DMS153 (cell line): ENCODE data around the gene SMS.
"Not testable (repeated sequence)": the region's sequence is repeated elsewhere in the genome, so short reads cannot be mapped to it uniquely, and the experiment has no call there.

ENCODE experiments used
- DNase-seq: peaks from one replicate; lab custom pipeline; 2025; lab: John Stamatoyannopoulos, UW

The SMS gene

DNA sequence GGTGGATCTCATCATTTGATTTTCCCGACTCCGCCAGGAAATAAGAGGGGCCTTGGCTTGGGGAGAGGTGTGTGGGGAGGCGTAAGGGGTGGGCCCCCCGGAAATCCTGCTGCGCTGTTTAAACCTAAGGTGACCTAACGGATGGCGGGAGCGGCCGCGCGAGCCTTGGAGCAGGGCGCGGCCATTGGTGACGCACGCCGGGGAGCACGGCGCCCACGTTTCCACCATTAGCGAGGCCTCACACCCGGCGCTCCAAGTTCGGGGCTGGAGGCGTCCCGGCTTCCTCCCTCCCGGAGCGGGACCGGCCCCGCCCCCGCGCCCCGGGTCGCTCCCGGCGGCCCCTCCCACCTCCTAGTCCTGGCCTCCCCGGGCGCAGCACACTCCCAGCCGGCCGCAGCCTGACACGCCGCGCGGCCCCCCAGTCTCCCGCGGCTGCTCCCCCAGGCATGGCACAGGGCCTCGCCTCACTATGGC lies at the start of gene SMS:
Gene SMS, plus strand, starts transcription at position 354 of the 474 bp plus-strand sequence. Its CDS starts 116 bp downstream, at position 470.
- peak; percentile 60 for DNase-seq

- DNase-seq: peak; percentile 55
Measured at GRCh38 chrX:21905313-21905712, 35.2 kb upstream of the SMS start.

- DNase-seq: no peak
Measured at GRCh38 chrX:21905953-21906352, 34.6 kb upstream of the SMS start.

DNA sequence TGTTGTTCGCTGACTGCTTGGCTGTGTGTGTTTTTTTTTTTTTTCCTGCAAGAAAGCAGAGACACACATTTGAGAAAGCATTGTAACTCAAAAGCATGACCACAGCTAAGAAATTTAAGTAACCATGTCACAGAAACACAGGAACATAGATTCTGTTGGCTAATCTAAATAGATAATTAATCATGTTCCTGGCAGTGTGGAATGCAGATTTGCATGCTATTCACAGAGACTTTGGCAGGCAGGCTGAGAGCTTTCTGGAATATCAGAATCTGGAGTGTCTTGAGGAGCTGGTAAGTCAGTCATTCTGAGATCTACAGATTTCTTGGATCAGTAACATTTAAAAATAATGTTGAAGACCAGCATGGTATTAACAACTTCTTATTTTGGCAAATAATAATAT lies 33.2 kb upstream of the SMS start:
- DNase-seq: no peak

DNA sequence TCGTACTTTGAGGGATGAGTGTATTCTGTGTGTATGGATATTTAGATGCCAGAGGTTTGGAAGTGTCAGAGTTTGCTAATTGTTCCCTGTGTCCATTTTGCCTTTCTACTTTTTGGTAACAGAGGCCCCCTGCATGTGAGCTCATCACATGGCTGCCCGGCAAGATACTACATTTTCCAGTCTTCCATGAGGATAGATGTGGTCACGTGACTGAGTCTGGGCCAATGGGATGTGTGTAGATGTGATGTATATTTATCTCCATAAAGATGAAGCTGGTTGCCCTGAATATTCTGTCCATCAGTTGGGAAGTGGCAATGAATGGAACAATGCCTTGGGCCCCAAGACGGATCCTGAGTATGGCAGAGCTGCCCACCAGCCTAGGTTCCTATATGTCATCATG lies 29.0 kb upstream of the SMS start:
- DNase-seq: no peak

DNA sequence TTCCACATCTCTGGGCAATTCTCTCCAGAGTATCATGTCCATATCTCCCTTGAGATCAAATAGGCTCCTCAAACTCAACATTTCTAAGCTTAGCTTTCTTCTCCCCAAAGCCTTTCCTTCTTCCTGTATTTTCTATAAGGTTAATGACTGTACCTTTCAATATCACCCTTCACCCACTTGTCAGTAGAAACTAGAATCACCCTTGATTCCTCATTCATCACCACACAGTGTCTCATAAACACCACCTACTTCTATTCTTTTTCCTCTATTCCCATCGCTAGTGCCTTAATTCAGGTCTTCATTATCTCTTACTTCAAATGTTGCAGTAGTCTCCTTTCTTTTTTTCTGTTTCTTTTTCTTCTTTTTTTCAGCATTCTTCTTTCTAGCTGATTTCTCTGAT lies 28.3 kb upstream of the SMS start:
- no peak for DNase-seq

DNA sequence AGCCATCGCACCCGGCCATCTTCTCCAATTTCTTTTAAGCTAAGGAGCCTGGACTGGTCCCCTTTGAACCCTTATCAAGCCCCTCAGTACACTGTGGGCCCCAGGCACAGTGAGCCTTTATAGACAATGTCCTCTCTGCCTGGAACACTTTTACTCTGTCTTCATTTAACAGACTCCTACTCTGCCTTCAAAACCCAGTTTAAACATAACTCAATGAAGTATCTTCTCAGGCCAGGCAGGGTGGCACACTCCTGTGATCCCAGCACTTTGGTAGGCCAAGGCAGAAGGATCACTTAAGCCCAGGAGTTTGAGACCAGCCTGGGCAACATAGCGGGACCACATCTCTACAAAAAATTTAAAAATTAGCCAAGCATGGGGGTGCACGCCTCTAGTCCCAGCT lies 27.5 kb upstream of the SMS start:
- DNase-seq: no peak

DNA sequence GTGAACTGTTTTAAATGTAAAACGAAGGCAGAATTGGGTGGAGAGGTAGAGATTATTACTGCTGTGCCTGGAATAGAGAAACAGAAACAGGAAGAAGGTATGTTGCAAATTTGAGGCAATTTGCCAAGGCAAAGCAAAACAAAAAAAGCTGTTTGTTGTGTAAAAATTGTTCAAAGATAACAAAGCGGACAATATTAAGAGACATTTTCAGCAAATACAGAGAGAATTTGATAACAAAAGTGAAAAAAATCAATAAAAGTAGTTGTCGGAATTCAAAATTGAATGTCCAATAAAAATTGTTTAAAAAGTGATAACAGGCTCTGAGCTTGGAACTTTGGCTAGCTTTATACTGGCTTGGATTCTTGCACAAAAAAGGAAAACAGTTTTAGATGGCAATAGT lies 14.4 kb upstream of the SMS start:
- DNase-seq: no peak

- no peak for DNase-seq
Measured at GRCh38 chrX:21926527-21927278, 13.8 kb upstream of the SMS start.

- DNase-seq: no peak
Measured at GRCh38 chrX:21929209-21929608, 11.3 kb upstream of the SMS start.

GRCh38 chrX:21930986-21931385 lies 9.5 kb upstream of the SMS start:
- DNase-seq: no peak

GRCh38 chrX:21932292-21933002 lies 8.1 kb upstream of the SMS start:
- no peak for DNase-seq

GRCh38 chrX:21933077-21933476 lies 7.4 kb upstream of the SMS start:
- DNase-seq: no peak

- no peak for DNase-seq
Measured at GRCh38 chrX:21934414-21934813, 6.1 kb upstream of the SMS start.

GRCh38 chrX:21939906-21940305 lies 603 bp upstream of the SMS start:
- DNase-seq: no peak

DNA sequence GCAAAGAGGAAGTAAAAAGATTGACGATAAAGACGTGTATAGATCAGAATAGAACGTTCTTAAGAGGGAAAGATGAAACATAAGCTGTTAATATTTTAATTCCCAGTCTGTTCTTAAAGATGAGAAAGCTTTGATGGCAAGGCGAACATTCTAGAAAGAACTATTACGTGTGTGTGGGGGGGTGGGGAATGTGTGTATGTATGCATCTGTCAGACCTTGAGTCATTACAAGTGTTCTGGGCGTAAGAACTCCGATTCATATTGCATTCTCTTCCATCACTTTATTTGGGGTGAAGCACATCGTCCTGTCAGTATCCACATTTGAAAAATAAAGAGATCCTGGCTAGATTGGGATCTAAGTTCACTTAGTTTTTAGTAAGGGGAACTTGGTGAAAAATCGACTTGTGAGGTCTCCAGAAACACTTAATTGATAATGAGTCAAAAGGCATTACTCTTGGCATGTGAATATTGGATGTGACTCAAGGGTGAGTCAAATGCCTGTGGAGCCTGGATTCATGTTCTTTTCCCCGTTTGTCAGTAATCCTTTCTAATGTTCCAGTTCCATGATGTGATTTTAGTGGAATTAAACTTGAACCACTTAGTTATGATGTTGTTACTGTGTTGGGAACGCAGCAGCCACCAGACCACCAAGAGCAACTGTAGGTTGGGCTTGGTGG lies 3.1 kb downstream of the SMS start:
- no peak for DNase-seq

- DNase-seq: no peak
Measured at GRCh38 chrX:21944136-21944615, 3.7 kb downstream of the SMS start.

DNA sequence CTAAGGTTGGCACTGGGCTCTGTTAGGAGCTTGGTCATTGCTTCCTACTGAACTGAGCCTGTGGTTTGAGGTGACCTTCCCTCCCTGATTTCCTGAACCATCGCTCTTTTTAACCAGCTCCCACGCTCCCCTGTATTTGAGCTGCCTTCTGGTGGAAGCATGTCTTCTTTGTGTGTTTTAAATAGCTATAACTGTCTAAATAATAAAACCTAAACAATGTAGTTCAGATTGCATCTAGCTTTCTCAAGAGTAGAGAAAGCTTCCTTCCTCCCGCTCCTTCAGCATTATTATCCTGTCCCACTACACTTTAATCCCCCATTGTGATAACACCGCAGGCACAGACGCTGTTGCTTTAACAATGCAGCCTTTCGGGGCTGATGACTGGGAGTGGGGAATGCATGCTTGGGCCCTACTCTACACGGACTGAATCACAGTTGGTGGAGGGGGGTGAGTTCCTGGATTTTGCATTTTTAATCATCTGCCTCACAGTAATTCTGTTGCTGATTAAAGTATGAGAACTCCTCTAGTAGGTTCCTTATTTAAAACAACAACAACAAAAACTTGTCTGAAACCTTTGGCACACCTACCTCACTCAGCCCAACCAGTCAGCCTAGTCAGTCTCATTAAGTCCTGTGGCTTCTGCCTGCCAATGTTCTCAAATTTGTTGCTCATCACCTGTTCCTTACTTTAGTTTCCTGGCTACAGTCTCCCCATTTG lies 6.6 kb downstream of the SMS start:
- DNase-seq: no peak

- DNase-seq: no peak
Measured at GRCh38 chrX:21947671-21948070, 7.2 kb downstream of the SMS start.

DNA sequence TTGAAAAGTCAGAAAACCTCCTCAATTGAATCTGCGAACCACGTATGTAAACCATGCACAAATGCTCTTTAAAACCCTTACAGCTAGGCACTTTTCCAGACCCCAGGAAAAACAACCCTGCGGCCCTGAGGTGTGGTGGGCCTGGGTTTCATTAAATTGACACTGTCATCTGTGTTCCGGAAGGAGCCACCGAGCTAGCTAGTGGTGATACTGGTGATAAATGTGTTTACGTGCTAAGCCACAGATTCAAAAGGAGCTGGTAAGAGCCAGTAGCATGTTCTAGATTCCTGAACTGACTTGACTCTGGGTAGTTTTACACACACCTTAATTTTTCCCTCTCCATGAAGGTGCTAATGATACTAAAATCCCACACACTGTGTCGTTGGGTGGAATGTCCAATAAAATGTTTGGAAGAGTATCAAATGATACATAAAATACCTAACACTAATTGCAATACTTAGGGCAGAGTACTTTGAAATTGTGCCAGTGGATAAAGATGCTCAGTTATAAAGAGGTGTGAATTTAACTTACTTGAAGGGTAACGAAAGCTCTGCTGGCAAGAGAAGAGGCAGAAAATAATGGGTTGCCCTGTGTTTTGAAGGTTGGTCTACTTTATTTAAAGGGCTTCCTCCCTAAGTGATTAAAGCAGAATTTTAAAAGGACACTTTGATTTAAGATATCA lies 8.5 kb downstream of the SMS start:
- no peak for DNase-seq

- no peak for DNase-seq
Measured at GRCh38 chrX:21949689-21950088, 9.2 kb downstream of the SMS start.

DNA sequence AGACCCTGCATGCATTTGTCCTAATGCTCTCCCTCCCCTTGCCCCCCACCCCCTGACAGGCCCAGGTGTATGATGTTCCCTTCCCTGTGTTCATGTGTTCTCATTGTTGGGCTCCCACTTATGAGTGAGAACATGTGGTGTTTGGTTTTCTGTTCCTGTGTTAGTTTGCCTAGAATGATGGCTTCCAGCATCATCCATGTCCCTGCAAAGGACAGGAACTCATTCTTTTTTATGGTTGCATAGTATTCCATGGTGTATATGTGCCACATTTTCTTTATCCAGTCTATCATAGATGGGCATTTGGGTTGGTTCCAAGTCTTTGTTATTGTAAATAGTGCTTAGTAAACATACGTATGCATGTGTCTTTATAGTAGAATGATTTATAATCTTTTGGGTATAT lies 10.0 kb downstream of the SMS start:
- DNase-seq: not testable (repeated sequence)
